Dedifferentiated amniotic fluid mesenchymal stem cell (primary cell): Measurements from ENCODE around the gene DUSP9.

Experiments used
- DNase-seq: peaks from one replicate; pipeline ENCODE4 v3.0.0-alpha.2; 2016; ENCODE audit errors: extremely low spot score

DUSP9 gene

DNA sequence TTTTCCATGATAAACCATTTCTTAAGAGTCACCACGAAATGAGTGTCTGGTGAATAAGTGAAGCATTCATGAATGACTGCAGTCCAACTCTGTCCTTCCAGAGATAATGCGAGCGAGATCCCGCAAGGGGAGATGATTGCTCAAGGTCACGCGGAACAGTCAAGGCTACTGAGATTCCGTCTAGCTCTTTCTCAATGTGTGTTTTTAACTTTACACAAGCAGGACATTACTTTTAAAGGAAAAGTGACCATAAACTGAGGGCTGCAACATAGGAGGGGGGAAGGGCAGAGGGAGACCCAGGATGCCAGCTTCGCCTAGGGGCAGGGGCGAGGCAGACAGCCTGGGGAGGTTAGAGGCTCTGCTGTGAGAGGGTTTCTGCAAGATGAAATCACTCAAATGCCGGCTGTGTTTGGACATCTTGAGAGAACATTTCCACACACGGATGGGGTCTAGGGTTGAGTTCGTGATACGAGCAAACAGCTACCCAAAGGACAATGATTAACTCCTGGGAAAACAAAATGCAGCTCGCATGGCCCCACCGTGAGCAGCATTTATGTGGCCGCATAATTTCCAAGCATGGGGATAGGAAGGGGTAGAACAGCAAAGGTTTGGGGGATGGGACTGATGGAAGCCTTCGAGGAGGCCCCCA is 24.2 kb upstream of the DUSP9 start:
- DNase-seq: no peak

DNA sequence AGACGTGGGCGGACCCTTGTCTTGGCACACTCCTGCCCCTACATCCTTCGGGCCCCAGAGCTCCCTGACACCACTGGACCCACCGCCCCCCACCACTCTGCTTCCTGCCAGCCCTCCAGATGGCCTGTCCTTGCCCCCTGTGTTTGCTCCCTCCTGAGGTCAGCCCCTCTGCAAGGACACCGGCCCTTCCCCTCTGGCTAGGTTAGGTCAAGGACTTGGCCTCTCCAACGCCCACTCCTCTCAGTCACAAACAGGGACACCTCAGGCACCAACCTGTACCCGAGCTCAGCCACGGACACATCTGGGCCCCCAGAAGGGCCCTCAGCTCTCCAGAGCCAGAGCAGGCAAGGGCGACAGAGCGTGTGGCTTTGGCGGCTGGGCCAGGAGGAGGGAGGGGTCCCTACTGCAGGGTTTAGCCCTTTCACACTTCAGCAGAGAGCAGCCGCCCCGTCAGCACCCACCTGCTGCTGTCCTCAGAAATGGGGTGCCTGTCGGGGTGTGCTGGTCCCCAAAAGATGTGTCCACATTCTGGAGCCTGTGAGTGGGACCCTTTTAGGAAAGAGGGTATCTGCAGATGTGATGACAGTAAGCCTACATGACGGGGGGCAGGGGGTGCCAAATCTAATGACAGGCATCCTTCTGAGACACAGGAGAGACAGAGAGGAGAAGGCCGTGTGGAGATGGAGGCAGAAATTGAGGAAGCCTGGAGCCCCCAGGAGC is 23.5 kb upstream of the DUSP9 start:
- DNase-seq: no peak

DNA sequence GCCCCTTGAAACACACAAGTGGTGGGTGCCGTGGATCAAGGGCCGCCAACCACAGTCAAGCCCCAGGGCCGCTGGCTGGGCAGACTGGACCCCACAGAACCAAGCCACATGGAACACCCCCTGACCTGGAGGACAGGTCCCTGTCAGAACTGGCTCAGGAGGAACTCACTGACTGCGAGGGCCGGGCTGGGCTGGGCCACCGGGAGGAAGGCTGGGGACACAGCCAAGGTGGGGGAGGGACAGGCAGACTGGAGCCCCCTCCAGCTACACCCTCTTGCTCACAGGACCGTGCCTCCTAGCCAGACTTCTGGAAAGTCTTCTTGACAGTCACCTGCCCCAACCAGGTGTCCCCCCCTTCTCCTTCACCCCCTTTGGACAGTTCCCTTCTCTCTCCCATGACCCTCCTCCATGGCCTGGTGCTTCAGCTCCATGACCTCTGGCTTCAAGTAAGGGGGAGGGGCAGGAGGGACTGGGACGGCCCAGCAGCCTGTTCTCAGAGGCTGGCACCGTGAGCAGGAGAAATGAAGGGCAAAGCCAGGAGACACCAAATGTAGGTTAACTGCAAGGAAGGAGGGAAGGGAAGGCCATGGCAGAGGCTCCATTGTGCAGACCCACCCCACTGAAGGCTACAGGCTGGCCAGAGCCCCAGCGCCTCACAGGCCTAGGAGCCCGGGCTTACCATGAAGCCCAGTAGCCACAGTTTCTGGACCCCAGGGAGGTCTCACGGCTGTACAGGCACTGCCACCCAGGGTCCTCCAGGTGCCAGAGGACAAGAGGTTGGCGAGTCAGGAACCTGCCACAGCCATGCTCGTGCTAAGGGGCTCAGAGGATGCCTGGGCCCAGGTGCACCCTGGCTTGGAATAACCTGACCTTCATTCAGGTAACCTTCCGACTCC is 22.6 kb upstream of the DUSP9 start:
- DNase-seq: no peak

DNA sequence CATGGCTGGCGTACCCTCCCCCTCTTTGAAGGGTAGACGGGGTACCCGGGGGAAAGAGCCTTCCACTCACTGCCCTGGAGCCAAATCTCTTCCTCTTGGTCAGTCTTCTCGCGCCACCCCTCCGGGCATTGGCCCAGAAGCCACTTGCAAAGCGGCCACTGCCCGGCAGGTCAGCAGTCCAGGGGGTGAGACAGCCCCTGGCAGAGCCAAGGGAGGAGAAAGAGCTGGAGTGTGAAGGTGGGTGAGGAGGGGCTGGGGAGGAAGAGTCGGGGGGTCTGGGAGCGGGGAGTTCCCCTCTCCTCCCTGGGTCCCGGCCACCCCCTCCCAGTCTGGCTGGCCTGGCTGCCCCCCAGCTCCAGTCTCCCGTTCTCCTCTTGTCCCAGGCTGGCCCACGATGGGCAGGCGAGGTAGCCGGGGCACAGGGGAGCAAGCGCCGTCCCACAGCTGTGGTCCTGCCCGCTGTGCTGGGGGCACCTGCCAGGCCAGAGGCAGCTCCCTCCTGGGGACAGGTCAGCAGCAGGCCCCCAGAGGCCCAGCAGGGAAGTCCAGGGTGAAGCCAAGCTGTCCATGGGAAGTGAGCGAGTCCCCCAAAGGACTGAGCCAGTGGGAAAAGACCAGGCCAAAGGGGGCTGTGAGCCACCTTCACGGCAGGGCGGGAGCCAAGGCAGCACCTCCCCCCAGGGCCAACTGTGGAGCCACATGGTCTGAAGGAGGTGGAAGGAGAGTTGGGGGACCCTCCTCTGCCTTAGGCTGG is 21.6 kb upstream of the DUSP9 start:
- no peak for DNase-seq

DNA sequence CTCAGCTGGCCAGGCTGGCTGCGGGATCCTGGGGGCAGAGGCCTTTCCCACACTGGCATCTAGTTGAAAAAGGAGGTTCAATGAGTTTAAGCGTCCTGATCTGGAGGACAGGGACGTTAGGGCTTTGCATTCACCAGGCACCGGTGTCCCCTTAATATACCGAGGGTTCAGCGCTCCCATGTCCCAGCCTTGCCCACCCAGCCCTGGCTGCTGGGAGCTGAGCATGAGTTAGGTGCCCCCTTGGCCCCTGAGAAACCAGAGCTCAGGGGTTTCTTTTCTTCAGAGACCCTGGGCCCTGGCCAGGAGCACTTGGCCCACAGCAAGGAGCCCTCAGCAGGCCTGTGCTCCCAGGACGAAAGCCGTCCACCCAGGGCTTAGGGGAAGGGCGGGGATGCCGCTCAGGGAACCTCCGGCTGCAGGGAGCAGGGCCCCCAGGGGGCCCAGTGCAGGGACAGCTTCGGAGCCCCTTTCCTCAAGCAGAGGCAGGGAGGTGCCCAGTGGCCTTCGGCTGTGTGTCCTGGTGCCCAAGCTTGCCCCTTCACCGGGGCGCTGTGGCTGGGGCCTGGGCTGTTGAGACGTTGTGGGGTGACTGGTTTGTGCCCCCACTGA is 20.9 kb upstream of the DUSP9 start:
- DNase-seq: no peak

DNA sequence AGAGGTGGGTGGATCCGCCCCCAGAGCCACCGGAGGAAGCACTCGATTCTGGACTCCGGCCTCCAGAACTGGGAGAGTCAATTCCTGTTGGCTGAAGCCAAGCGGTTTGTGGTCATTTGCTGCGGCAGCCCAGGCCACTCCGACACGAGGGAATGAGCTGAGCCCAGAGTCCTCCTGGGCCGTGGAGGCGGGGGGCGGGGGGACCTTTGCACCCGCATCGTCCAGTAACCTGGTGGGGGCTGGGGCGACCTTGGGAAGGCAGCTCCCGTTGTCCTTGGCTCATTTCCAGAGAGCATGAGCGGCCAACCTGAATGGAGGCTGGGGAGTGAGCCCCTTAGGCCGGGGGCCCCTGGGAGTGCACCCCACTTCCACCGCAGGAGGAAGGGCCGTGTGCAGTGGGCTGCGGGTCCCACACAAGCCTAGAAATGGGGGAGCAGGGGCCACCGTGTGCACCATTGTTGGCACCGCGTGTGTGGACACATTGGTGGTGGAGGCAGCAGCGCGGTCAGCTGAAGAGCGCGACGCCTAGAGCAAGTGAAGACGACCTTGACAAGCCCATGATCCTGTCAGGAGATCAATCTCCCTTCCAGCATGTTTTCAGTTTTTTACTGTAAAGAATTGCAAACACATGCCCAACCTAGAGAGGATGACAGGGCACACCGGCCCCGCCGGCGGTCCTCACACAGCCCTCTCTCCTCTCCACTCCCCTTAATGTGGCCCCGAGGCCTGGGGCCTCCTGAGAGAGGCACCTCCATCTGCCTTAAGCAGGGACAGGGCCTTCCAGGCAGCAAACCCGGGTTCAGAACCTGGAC is 19.9 kb upstream of the DUSP9 start:
- no peak for DNase-seq

DNA sequence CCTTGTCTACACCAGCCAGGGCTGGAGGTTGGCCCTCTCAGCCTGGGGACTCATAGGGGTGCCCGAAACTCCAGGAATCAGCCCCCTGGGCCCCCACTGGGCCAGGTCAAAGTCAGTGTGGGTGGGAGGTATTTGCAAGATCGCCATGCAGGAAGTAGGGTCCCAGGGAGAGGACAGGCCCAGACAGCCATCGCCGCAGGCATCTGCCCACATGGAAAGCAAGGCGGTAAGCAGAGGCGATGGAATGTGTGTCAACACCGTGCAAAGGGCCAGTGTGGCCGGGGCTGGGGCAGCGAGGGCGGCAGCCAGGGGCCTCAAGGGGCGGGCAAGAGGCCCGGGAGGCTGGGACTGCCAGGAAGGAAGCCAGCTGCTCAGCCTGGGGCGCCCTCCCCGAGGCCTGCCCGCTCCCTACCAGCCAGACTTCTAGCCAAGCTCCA is 19.3 kb upstream of the DUSP9 start:
- DNase-seq: no peak

DNA sequence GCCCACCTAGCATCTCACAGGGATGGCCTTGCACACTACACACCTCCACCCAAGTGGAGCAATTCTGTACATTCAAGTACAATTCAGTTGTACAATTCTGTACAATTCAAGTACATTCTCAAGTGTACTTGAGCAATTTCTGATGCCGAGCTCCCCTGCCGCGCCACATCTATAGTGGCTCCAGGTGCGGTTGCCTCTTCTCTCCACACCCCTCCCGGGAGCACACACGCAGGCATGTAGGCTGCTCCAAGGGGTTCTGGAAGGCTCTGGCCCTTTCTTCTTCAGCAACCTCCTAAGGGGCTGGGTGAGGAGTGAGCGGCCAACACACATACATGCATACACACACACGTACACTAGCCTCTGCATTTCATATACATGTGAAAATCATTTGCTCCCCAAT is 18.9 kb upstream of the DUSP9 start:
- no peak for DNase-seq

DNA sequence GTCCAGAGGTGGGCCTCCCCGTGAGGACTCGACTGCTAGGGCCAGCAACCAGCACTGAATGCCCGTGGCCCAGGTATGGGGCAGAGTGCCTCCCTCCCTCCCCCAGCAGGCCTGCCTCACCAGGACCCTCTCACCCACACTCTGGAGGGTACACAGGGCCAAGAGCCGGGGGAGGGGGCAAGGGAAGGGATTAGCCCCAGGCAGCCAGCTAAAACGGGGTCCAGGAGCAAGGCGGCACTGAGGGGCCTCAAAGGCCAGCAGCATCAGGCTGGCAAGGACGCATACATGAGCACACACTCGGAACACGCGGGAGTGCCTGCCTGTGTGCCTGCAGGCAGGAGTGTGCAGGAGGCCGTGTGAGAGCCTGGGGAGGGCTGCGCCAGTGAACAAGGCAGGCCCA is 18.3 kb upstream of the DUSP9 start:
- DNase-seq: no peak

DNA sequence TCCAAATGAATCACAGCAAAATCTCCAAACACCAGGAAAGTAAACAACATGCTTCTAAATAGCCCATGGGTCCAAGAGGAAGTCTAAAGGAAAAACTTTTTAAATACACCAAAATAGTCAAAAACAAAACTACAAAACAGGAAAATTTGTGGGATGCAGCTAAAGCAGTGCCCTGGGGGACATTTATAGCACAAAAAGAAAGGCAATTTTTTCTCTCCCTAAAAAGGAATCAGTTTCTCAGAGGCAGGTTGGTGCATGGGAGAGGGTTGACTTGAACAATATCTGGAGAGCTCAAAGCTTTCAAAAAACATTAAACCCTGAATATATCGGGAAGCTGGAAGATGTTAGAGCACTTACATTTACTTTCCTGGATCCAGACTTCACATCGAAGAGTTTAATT is 15.7 kb upstream of the DUSP9 start:
- no peak for DNase-seq

DNA sequence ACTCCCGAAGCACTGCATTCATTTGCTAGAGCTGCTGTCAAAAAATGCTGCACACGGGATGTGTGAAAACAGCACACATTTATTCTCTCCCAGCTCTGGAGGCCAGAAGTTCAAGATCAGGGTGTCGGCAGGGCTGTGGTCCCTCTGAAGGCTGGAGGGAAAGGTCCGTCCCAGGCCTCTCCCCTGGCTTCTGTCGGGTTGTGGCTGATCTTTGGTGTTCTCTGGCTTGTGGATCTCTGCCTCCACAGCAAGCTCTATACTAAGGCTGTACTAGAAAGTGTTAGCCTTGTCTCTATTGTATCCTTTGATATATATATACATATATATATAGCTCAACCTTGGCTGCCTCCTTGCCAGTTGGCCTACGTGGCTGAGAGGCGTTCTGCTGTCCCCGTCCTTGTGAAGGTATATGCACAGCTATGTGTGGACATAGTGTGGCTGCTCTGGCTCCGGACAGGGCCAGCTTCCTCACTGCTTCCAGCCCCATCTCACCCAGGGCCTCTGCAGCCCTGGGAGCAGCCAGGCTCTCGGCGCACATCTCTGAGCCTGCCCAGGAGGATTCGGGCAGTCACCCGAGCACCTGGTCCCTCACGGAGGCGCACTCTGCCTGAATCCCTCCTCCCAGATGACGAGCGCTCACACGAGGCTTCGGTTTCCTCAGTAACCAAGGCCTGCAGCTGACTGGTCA is 15.0 kb upstream of the DUSP9 start:
- DNase-seq: no peak

DNA sequence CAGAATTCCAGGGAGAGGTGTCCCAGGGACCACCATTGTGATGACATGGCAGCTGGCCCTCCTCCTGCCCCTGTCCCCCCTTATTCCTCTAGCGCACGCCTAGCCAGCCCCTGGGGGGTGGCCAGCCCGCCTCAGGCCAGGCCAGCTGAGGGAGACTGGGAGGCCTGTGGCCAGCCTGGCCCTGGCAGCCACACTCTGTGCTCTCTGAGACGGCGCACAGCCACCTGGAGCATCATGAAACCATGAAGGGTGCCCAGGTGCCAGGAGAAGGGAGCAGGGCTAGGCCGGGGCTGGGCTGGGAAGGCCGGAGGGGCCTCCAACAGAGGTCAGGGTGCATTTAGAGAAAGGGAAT is 14.4 kb upstream of the DUSP9 start:
- no peak for DNase-seq

DNA sequence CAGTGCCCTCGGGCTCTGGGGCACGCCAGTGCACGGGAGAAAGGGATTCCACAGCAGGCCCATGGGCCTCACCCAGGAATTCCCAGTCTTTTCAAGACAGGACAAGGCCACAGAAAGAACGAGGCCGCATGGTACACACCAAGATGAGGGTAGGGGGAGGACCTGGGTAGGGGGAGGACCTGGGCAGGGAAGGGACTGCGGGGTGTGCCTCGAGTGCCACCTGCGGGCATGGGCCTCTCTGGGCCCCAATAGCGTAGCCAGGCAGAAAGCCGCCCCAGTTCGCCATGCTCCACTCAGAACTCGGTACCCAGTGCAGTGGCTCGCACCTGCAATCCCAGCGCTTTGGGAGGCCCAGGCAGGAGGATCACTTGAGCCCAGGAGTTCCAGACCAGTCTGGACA is 14.0 kb upstream of the DUSP9 start:
- DNase-seq: no peak

DNA sequence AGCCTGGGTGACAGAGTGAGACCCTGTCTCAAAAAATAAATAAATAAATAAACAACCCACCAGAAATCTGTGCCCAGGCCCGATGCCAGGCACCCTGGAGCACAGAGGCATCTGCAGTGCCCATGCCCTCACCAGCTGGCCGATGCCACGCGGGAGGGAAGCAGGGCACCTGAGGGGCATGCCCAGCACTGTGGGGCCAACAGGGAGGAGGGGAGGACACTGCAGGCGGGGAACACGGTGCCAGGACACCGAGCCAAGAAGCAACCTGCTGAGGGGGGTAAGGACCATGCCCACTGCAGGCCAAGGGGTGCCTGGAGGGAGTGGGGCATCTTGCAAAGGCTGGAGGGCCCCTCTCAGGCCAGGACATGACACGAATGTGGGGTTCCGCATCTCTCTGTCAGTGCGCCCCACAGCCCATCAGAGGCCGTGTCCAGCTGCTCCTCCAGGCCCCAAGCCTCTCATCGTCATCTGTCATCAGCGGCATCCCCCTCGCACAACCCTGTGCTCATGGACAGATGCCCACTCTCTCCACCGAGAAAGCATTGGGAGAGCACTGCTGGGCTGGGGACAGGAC is 13.3 kb upstream of the DUSP9 start:
- no peak for DNase-seq

DNA sequence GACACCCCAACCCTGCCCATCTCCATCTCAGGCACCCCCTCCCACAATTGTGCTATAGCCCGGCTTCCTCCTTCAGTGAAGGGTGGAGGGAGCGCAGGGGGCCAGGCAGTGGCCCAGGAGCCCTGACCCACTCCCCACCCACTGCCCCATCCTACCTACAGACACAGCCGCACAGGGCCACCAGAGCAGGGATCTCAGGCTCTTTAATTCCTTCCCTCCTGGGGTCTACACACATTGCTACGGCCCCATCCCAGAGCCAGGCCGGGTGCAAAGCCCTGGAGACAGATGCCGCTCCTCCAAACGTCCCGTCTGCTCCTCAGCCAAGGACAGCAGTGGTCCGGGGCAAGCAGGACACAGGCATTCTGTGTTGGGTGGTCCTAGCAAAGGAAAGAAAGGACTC is 12.8 kb upstream of the DUSP9 start:
- DNase-seq: no peak

DNA sequence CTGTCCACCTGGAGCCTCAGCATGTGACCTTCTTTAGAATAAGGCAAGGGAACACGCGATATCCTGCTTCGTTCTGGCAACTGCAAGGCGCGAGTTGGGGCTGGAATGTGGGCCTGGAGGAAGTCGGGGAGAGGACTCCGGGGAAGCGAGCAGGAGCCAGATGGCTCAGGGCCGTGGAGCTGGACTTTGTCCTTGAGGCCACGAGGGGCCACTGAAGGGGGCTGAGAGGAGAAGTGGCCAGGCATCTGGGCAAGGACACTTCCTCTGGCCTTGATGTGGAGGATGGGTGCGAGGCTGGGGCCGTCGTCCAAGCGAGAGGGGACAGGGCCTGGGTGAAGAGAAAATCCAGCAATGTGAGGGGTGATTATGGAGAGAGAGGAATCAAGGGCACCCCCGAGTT is 12.2 kb upstream of the DUSP9 start:
- DNase-seq: no peak

DNA sequence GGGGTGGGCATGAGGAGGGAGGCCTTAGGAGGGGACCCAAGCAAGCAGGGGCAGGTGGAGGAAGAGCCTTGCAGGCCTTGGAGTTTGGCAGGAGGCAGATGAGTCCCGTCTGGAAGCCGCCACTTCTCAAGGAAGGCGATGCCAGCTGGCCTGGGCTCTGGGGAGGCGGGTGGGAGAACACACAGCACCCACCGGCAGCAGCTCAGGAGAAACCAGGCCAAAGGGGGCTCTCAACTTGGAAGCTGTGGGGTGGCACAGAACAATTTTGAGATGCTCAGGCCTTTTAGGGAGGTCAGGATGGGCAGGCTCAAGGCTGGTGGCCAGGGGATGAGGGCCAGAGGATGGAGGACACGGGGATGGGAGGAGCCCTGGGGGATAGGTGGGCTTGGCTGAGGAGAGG is 11.6 kb upstream of the DUSP9 start:
- no peak for DNase-seq

DNA sequence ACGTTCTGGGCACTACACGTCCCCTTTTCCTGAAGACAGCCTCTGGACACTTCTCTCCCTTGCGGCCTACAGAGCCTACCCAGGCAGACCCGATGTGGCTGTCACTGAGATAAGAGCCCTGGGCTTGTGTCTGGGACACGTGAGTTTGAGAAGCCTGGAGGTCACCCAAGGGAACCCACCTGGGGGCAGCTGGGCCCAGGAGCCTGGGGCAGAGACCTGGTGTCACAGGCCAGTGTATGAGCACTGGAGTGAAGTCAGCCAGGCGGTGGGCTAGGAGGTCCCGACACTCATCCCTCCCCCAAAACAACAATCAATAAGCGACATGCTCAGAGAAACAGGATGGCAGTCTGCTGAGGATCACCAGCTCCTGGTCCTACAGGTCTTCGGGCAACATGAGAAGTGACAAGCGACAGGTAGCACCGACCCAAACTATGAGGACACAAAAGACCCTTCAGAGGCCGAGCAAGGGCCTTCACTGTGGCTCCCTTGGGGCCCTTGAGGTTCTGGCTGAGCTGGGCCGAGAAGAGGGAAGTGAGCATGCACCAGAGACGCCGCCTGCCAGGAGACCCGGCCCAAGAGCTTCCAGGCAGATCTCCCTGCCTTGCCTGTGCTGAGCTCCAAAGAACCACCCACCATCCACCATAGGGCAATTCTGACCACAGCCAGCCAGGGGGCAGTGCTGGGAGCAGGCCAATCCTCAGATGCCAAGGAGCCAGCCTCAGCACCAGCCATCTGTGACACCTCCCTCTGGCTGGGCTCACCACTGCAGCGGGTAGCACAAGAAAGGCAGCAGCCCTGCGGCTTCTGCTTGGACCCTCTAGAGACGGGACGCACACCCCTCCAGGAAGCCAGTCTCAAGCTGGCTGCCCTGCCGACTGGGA is 11.0 kb upstream of the DUSP9 start:
- DNase-seq: no peak

DNA sequence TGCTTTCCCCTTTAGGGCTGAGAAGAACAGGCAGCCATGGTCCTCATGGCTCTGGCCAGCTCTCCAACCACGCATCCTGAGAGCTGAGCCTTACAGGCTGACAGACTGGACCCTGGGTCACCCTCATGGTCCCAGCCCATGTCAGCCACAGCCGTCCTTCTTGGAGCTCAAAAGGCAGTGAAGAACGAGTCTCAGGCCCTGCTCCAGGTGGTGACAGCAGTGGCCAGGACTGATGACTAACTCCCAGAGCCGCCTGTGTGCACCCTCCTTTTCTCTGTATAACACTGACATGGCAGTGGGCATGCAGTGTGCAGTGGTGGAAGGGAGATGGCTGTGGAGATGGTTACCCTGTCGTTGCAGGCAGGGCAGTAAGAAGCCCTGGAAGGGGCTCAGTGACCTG is 10.3 kb upstream of the DUSP9 start:
- no peak for DNase-seq
